ENCODE data around the gene YAP1.

YAP1 gene

GRCh38 chr11:102166175-102167064 lies 56.2 kb downstream of the YAP1 start:
- Histone ChIP-seq H2AFZ (ENCODE audit: low read length) (no peak overlapping the region), H2BK5ac (ENCODE audit: low read length) (no peak overlapping the region), H3K18ac (ENCODE audit: low read length) (no peak overlapping the region), H2BK15ac (ENCODE audit: low read length) (no peak overlapping the region), H4K91ac (ENCODE audit: low read depth, low read length, poor library complexity) (no peak overlapping the region), H3K27me3 (ENCODE audit: control insufficient read depth in 3 of 3, insufficient read depth in 3 of 3, low read depth in 1 of 3, low read length in 3 of 3) (no peaks in the 10 kb centered on the region), H4K8ac (ENCODE audit: low read depth, low read length) (no peak overlapping the region), H2AK5ac (ENCODE audit: low read depth, low read length) (no peak overlapping the region), H3K4me2 (ENCODE audit: insufficient read depth, low read length, poor library complexity, severe bottlenecking) (no peak overlapping the region), H2BK120ac (ENCODE audit: low read depth, low read length) (no peak overlapping the region), H3K9ac (ENCODE audit: low read depth, low read length, poor library complexity) (no peak overlapping the region), H3K4ac (ENCODE audit: low read length) (no peak overlapping the region), H3K27ac (replicated peaks; ENCODE audit: low read length) (no peak overlapping the region), H3K14ac (ENCODE audit: low read length) (no peak overlapping the region), H3K4me1 (ENCODE audit: control insufficient read depth in 2 of 2, insufficient read depth in 1 of 2, low read depth in 1 of 2, low read length in 2 of 2) (no peaks in the 10 kb centered on the region), H2BK12ac (ENCODE audit: low read length) (no peak overlapping the region), H3K36me3 (replicated peaks in 1 of 2; ENCODE audit: control insufficient read depth in 2 of 2, insufficient read depth in 2 of 2, low read length in 2 of 2) (peaks cover 7 to 60% of the 10 kb centered on the region in 2 donors), H3K9me3 (replicated peaks in 1 of 2; ENCODE audit: control insufficient read depth in 2 of 2, insufficient read depth in 1 of 2, low read depth in 1 of 2, low read length in 2 of 2) (no peaks in the 10 kb centered on the region), H3K79me1 (ENCODE audit: low read depth, low read length) (no peaks in the 10 kb centered on the region), H3K23ac (ENCODE audit: low read depth, low read length, poor library complexity) (no peak overlapping the region), H3K4me3 (ENCODE audit: low read length in 2 of 2) (no peak overlapping the region)
- WGBS, 2 donors (ENCODE audit: extremely low coverage in 2 of 2, insufficient read length in 2 of 2, insufficient replicate concordance in 1 of 2) = no CpG with 5 or more reads among the region's 6 CpGs
- no peak for DNase-seq (ENCODE audit: low spot score)

- H3K4ac ChIP-seq (ENCODE audit: low read length) = no peak overlapping the region
- no peak overlapping the region for H3K18ac ChIP-seq (ENCODE audit: low read length)
- no peak overlapping the region for H3K4me2 ChIP-seq (ENCODE audit: insufficient read depth, low read length, poor library complexity, severe bottlenecking)
- no peak overlapping the region for H3K27ac ChIP-seq (replicated peaks; ENCODE audit: low read length)
- no peak overlapping the region for H3K14ac ChIP-seq (ENCODE audit: low read length)
- H2BK15ac ChIP-seq (ENCODE audit: low read length) = no peak overlapping the region
- no peaks in the 10 kb centered on the region for H3K27me3 ChIP-seq (ENCODE audit: control insufficient read depth in 3 of 3, insufficient read depth in 3 of 3, low read depth in 1 of 3, low read length in 3 of 3)
- no peaks in the 10 kb centered on the region for H3K79me1 ChIP-seq (ENCODE audit: low read depth, low read length)
- H2BK120ac ChIP-seq (ENCODE audit: low read depth, low read length) = no peak overlapping the region
- no peak overlapping the region for H3K23ac ChIP-seq (ENCODE audit: low read depth, low read length, poor library complexity)
- no peak overlapping the region for H2AFZ ChIP-seq (ENCODE audit: low read length)
- H4K8ac ChIP-seq (ENCODE audit: low read depth, low read length) = no peak overlapping the region
- no peaks in the 10 kb centered on the region for H3K4me1 ChIP-seq (ENCODE audit: control insufficient read depth in 2 of 2, insufficient read depth in 1 of 2, low read depth in 1 of 2, low read length in 2 of 2)
- H3K9me3 ChIP-seq (replicated peaks in 1 of 2; ENCODE audit: control insufficient read depth in 2 of 2, insufficient read depth in 1 of 2, low read depth in 1 of 2, low read length in 2 of 2) = peaks cover 0 to 2% of the 10 kb centered on the region in 2 donors
- no peak overlapping the region for H2BK5ac ChIP-seq (ENCODE audit: low read length)
- no peak overlapping the region for H3K4me3 ChIP-seq (ENCODE audit: low read length in 2 of 2)
- no peak overlapping the region for H3K9ac ChIP-seq (ENCODE audit: low read depth, low read length, poor library complexity)
- no peak overlapping the region for H2AK5ac ChIP-seq (ENCODE audit: low read depth, low read length)
- peaks cover 3 to 51% of the 10 kb centered on the region in 2 donors for H3K36me3 ChIP-seq (replicated peaks in 1 of 2; ENCODE audit: control insufficient read depth in 2 of 2, insufficient read depth in 2 of 2, low read length in 2 of 2)
- no peak overlapping the region for H4K91ac ChIP-seq (ENCODE audit: low read depth, low read length, poor library complexity)
- H2BK12ac ChIP-seq (ENCODE audit: low read length) = no peak overlapping the region
- DNase-seq (ENCODE audit: low spot score) = no peak
- no CpG with 5 or more reads among the region's 1 CpG for WGBS, 2 donors (ENCODE audit: extremely low coverage in 2 of 2, insufficient read length in 2 of 2, insufficient replicate concordance in 1 of 2)
Measured at GRCh38 chr11:102168481-102168880, 58.2 kb downstream of the YAP1 start.

DNA sequence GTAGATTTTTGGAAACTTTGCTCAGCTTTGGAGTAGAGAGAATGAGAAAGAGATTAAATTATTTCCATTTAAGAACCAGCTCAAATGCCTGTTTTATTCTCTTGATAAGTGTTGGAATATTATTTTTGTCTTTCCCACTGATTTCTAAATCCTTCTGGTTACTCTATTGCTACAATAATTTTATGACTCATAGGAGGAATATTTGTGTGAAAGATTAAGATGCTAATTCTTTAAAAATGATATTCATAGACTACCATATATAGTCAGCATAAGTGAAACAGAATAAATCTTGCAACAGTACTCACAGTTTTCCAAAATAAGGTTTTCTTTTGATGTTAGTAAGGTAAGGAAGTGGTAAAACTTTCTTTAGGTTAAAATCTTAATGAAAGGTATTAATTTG lies 60.9 kb downstream of the YAP1 start:
- H3K4me3 ChIP-seq (ENCODE audit: low read length in 2 of 2) = no peak overlapping the region
- no peak overlapping the region for H3K4ac ChIP-seq (ENCODE audit: low read length)
- no peak overlapping the region for H4K8ac ChIP-seq (ENCODE audit: low read depth, low read length)
- H3K27me3 ChIP-seq (ENCODE audit: control insufficient read depth in 3 of 3, insufficient read depth in 3 of 3, low read depth in 1 of 3, low read length in 3 of 3) = no peaks in the 10 kb centered on the region
- H3K4me2 ChIP-seq (ENCODE audit: insufficient read depth, low read length, poor library complexity, severe bottlenecking) = no peak overlapping the region
- H3K9me3 ChIP-seq (replicated peaks in 1 of 2; ENCODE audit: control insufficient read depth in 2 of 2, insufficient read depth in 1 of 2, low read depth in 1 of 2, low read length in 2 of 2) = peaks cover 0 to 5% of the 10 kb centered on the region in 2 donors
- H3K18ac ChIP-seq (ENCODE audit: low read length) = no peak overlapping the region
- H3K23ac ChIP-seq (ENCODE audit: low read depth, low read length, poor library complexity) = no peak overlapping the region
- H3K9ac ChIP-seq (ENCODE audit: low read depth, low read length, poor library complexity) = no peak overlapping the region
- no peak overlapping the region for H2AK5ac ChIP-seq (ENCODE audit: low read depth, low read length)
- H2BK120ac ChIP-seq (ENCODE audit: low read depth, low read length) = no peak overlapping the region
- H3K27ac ChIP-seq (replicated peaks; ENCODE audit: low read length) = no peak overlapping the region
- H3K79me1 ChIP-seq (ENCODE audit: low read depth, low read length) = peaks cover 1% of the 10 kb centered on the region
- no peak overlapping the region for H3K14ac ChIP-seq (ENCODE audit: low read length)
- DNase-seq (ENCODE audit: low spot score) = no peak
- no peak overlapping the region for H2BK5ac ChIP-seq (ENCODE audit: low read length)
- H3K36me3 ChIP-seq (replicated peaks in 1 of 2; ENCODE audit: control insufficient read depth in 2 of 2, insufficient read depth in 2 of 2, low read length in 2 of 2) = peaks cover 4 to 52% of the 10 kb centered on the region in 2 donors
- H3K4me1 ChIP-seq (ENCODE audit: control insufficient read depth in 2 of 2, insufficient read depth in 1 of 2, low read depth in 1 of 2, low read length in 2 of 2) = no peaks in the 10 kb centered on the region
- H4K91ac ChIP-seq (ENCODE audit: low read depth, low read length, poor library complexity) = no peak overlapping the region
- H2BK15ac ChIP-seq (ENCODE audit: low read length) = no peak overlapping the region
- no peak overlapping the region for H2BK12ac ChIP-seq (ENCODE audit: low read length)
- no peak overlapping the region for H2AFZ ChIP-seq (ENCODE audit: low read length)

- H3K23ac ChIP-seq (ENCODE audit: low read depth, low read length, poor library complexity) = no peak overlapping the region
- H3K27ac ChIP-seq (replicated peaks; ENCODE audit: low read length) = no peak overlapping the region
- peaks cover 1% of the 10 kb centered on the region for H3K79me1 ChIP-seq (ENCODE audit: low read depth, low read length)
- no CpG with 5 or more reads among the region's 6 CpGs for WGBS, 2 donors (ENCODE audit: extremely low coverage in 2 of 2, insufficient read length in 2 of 2, insufficient replicate concordance in 1 of 2)
- H3K4me3 ChIP-seq (ENCODE audit: low read length in 2 of 2) = no peak overlapping the region
- no peak overlapping the region for H2AFZ ChIP-seq (ENCODE audit: low read length)
- no peaks in the 10 kb centered on the region for H3K4me1 ChIP-seq (ENCODE audit: control insufficient read depth in 2 of 2, insufficient read depth in 1 of 2, low read depth in 1 of 2, low read length in 2 of 2)
- H4K8ac ChIP-seq (ENCODE audit: low read depth, low read length) = no peak overlapping the region
- H3K9ac ChIP-seq (ENCODE audit: low read depth, low read length, poor library complexity) = no peak overlapping the region
- H3K4me2 ChIP-seq (ENCODE audit: insufficient read depth, low read length, poor library complexity, severe bottlenecking) = no peak overlapping the region
- H2BK120ac ChIP-seq (ENCODE audit: low read depth, low read length) = no peak overlapping the region
- peaks cover 0 to 6% of the 10 kb centered on the region in 2 donors for H3K9me3 ChIP-seq (replicated peaks in 1 of 2; ENCODE audit: control insufficient read depth in 2 of 2, insufficient read depth in 1 of 2, low read depth in 1 of 2, low read length in 2 of 2)
- no peak overlapping the region for H4K91ac ChIP-seq (ENCODE audit: low read depth, low read length, poor library complexity)
- H3K36me3 ChIP-seq (replicated peaks in 1 of 2; ENCODE audit: control insufficient read depth in 2 of 2, insufficient read depth in 2 of 2, low read length in 2 of 2) = peaks cover 4 to 52% of the 10 kb centered on the region in 2 donors
- H3K27me3 ChIP-seq (ENCODE audit: control insufficient read depth in 3 of 3, insufficient read depth in 3 of 3, low read depth in 1 of 3, low read length in 3 of 3) = no peaks in the 10 kb centered on the region
- H3K18ac ChIP-seq (ENCODE audit: low read length) = no peak overlapping the region
- no peak overlapping the region for H2BK15ac ChIP-seq (ENCODE audit: low read length)
- no peak overlapping the region for H3K4ac ChIP-seq (ENCODE audit: low read length)
- no peak for DNase-seq (ENCODE audit: low spot score)
- H2BK12ac ChIP-seq (ENCODE audit: low read length) = no peak overlapping the region
- H2BK5ac ChIP-seq (ENCODE audit: low read length) = no peak overlapping the region
- H3K14ac ChIP-seq (ENCODE audit: low read length) = no peak overlapping the region
- no peak overlapping the region for H2AK5ac ChIP-seq (ENCODE audit: low read depth, low read length)
Measured at GRCh38 chr11:102172127-102172848, 62.0 kb downstream of the YAP1 start.
